HG03575 (cell line): ENCODE data around the gene ADARB1.

Experiments
- ATAC-seq: cut with Tn5 transposase; IDR thresholded peaks from one replicate; pipeline ENCODE4 v1.9.1; 2021; ENCODE audit not compliant: unreplicated experiment, insufficient number of reproducible peaks, low FRiP score; ENCODE audit errors: extremely low read depth

Gene ADARB1

DNA sequence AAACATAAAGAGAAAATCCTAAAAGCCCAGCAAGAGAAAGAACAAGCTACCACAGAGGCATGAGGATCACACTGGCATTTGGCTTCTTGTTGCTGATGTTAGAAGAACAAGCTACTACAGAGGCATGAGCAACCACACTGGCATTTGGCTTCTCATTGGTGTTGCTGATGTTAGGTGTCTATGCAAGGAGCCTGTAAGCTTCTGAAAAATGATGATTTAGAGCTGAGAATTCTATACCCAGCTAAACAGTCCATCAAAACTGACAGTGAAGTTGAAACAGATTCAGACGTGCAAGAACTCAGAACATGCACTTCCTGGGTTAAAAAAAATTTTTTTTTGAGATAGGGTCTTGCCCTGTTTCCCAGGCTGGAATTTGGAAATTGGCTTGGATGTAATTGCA, 37.8 kb upstream of the ADARB1 start:
- no peak for ATAC-seq

DNA sequence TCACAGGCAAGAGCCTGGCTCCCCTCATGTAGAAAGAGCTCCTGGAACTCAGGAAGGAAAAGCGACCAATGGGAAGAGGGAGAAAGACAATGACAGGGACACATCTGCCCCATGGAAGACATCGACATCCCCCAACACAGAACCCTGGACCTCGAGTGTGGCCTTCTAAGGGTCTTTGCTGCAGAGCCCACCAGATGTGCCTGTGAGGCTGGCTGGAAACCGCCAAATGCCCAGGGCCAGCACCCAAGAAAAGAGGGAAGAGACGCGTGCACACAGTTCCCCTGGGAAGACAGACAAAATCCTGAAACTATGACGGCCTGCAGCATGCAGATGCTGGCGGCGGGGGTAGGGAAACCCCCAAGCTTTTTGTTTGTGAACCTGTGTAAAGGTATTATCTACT, 36.4 kb upstream of the ADARB1 start:
- ATAC-seq = no peak

DNA sequence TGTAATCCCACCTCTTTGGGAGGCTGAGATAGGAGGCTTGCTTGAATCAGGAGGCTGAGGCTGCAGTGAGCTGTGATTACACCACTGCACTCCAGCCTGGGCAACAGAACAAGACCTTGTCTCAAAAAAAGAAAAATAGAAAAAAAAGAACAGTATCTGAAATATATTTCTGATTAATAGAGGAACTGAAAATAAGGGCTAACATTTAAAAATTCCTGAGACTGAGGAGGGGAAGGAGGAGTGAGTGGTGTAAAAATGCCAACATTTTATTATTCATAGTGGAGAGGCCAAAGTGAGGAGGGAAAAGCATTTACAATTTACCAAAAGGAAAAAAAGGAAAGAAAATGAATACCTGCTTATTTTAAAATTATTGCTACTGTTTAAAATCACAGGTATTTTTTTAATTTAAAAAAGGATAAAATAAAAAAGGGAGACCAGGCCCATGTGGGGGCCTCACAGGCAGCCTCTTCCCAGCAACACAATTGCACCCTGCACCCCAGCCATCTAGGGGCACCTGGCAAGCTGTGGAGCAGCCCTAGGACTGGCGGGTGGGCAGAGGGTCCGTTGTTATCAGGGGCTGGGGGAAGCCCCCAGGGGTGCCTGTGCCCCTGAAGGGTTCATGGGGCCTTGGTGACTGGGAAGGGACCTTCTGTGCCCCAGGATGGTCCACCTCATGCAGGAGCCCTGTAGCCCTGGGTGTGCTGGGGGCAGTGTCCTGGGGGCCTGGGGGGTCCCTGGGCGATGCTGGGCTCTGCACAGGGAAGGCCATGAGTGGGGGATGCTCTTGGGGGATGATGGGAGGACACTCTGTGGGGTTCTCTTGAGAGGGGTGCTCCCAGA, 34.8 kb upstream of the ADARB1 start:
- ATAC-seq = no peak

DNA sequence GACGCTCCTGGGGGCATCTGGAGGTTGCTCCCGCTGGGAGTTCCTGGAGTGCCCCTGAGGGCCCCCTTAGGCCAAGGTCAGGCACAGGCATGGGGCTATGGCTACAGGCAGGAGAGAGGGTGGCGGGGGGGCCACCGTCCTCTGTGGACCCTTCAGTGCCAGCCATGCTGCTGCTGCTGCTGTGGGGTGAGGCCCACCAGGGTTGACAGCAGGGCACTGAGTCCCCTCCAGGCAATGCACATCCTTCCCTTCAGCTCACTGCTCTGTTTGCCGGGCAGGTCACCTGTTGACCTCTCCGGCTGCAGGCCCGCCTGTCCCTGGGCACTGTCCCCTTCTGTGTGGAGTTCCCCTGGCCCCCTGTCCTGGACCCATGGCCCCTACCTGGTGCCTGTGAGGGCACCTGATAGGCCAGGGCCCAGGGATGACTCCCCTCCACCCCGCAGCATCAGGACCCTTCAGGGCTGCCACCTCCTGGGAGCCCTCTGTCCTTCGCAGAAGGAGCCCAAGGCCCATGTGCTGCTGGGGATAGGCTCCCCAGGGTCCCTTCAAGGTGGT, 34.1 kb upstream of the ADARB1 start:
- ATAC-seq = no peak

DNA sequence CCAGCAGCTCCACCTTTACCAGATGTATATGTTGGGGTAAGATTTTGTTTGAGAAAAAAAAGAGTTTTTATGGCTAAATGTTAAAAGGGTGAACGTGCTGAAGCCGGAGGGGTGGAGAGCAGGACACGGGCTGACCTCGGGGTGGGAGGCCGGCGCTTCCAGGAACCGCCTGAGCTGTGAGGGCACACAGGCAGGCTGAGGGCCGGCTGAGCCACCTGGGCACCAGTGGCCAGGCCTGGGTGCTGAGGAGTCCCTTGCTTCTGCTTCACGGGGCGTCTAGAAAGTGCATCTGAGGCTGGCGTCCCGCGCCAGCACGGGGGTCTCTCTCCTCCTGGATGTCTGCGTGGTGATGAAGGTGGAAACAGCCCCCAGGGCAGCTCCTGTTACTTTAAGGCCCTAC, 33.6 kb upstream of the ADARB1 start:
- ATAC-seq = no peak

DNA sequence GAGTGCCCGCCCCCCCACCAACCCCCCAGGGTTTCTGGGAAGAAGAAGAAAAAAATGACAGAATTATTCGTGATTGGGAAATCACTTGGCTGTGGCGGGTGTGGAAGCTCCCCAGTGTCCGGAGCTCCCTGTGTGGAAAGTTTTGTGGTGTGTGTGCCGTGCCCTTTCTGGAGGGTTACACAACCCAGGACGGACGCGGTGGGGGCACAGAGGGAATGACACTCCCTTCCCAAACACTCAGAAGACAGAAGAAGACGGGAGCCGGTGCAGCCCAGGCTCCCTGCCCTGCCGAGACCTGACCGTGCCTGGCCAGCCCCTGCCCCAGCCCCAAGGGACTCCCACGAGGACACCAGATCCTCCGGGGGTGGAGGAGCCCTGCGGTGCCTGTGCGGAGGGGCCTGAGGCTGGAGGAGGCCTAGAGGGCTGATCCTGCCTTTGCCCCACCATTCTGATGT, 33.0 kb upstream of the ADARB1 start:
- no peak for ATAC-seq

DNA sequence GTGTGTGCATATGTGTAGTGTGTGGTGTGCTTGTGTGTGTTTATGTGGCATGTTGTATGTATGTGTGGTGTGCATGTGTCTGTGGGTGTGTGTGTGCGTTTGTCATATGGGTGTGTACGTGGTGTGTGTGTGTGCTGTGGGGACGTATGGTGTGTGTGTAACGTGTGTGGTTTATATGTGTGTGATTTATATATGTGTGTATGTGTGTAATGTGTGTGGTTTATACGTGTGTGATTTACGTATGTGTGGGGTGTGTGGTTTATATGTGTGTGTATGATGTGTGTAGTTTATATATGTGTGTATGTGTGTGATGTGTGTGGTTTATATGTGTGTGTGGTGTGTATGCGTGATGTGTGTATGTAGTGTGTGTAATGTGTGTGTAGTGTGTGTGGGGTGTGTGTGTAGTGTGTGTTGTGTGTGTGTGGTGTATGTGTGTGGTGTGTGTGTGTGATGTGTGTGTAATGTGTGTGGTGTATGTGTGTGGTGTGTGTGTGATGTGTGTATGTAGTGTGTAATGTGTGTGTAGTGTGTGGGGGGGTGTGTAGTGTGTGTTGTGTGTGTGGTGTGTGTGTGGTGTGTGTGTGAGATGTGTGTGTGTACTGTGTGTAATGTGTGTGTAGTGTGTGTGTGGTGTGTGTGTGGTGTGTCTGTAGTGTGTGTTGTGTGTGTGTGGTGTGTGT, 32.3 kb upstream of the ADARB1 start:
- ATAC-seq = no peak

DNA sequence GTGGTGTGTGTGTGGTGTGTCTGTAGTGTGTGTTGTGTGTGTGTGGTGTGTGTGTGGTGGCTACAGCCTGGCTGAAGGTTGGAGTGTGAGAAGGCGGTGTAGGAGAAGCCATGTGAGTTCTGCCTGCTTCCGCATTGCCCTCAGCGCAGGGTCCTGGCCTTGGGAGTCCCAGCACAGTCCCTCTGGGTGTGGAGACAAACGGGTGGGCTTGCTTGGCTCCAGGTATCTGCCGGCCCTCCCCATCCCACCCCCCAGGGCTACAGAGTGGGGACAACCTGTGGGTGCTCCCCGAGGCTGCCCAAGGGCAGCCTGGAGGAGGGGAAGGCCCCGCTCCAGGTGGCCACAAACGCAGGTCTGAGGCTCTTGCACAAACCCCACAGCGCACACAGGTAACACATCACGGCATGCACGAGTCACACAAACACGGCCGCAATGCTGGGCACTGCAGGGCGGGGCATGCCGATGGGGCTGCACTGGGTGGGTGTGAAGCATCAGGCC, 31.7 kb upstream of the ADARB1 start:
- ATAC-seq = no peak

DNA sequence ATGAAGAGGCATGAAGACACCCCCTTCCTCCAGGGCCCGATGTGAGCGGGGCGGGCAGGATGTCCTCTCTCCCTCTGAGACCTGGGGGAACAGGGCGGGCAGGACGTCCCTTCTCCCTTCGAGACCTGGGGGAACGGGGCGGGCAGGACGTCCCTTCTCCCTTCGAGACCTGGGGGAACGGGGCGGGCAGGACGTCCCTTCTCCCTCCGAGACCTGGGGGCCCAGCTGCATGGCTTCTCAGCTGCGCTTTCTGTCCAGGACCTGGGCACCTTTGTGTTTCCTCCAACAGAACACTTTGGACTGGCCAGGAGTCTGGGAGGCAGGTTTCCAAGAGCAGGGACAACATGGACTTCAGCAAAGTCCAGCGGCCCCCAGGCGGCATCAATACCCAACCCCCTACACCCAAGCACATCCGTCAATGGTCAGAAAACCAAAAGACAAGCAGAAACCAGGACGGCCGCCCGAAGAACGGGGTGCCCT, 30.8 kb upstream of the ADARB1 start:
- ATAC-seq = no peak

DNA sequence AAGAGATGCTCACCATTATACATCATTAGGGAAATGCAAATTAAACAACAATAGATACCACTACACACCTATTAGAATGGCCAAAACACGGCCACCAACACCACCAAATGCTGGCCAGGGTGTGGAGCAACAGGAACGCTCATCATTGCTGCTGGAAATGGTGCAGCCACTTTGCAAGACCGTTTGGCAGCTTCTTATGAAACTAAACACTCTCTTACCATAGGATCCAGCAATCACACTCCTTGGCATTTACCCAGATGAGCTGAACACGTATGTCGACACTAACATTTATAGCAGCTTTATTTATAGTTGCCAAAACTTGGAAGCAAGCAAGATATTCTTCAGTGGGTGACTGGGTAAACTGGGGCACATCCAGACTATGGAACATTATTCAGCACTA, 28.9 kb upstream of the ADARB1 start:
- ATAC-seq = no peak

DNA sequence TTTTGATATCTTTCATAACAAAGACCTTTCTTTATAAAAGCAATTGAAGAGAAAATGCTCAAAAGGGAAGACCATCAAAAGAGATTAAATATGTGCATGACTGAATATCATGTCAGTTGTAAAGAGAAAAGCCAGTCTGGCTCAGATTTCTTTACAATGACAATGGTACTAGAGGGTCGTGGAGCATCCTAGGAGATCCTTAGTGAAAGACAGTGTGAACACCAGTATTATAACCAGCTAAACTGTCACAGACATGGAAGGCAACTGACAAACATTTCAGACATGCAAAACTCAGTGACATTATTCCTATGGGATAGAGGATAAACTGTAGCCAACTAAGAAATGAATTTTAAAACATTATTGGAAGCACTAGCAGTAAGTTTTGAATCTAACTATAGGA, 27.1 kb upstream of the ADARB1 start:
- ATAC-seq = no peak

DNA sequence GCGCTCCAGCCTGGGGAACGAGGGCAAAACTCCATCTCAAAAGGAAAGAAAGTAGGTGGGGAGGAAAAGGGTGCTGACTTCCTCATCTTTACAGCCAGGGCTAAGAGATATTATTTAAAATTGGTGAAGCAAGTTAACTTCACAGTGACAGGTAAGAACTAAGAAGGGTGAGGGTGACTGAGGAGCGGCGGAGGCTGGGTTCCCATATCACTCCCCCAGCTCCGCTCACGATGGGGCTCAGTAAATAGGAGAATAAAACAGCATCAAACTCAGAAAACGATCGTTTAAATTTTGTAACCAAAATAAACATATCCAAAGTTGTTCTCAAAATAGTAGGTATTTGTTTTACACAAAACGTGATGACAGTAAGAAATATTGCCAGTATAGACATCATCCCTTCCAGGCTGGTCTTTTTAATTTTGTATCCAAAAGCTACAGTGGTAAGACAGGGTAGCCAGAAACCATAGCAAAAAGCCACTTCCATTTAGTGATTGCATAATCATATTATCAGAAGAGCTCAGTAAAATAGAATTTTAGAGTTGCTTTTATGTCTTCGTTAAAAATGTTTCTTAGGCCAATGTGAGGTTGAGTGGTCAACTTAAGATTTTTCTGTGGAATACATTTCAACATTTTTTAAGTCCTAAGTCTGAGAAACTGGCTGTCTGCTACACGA, 26.2 kb upstream of the ADARB1 start:
- ATAC-seq = no peak

DNA sequence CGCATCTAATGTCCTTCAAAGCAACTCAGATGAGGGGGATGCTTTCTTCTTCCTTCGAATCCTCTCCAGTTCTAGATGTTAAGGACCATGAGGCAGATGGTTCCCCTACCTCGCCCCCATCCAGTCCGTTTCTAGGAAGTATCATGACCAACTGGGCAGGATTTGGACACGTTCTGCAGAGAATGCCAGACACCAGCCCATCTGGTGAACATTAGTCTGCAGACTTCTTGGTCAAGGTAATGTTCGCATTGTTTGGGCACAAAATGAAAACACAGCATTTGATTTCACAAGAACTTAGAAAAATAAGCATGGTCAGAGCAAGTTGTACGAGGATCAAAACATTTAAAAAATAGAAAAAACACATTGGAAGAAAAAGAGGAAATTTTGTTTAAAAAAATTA, 25.4 kb upstream of the ADARB1 start:
- ATAC-seq = no peak

DNA sequence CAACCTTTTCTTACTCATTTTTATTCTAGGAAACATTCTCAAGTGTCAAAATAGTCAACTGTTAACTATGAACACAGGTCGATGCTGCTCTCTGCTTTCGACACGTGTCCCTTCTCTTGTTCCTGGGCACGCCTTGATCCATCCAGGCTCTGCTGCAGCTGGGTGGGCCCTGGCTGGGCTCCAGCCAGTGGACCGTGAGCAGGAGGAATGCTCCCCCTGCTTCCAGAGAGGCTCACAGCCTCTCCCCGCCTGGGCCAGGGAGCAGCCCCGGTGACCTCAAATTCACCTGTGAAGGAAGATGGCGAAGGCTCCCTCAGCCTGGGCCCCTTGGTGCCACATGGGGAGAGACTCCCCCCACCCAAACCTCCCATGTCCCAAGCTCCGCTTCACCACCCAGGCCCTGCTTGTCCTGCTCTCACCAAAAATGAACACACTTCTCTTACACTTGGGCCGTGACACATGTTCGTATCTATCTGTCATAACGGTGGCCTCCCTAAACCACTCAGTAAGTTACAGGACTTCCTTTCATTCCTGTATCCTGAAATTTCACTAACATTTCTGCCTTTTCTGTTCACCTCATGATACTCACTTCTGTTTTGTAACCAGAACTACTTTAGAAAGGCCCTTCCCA, 24.6 kb upstream of the ADARB1 start:
- no peak for ATAC-seq

DNA sequence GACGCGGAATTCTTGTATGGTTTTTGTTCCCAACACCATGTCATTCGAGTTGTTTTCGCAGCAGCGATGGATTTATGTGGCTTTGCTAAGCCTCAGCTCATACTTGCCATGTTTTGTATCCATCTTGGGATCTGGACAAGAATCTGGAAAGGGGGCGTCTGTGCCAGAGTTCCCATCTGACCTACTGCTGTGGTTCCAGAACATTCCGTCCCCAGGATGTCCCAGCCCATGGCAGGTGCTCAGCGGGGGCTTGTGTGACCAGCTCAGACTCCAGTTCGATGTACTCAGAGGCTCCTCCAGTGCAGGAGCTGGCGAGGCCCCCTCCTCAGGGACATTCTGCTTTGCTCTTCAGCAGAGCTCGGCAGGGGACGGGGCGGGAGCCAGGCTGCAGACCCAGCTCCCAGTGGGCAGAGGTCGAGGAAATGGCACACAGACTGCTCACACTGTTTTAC, 24.0 kb upstream of the ADARB1 start:
- ATAC-seq = no peak

DNA sequence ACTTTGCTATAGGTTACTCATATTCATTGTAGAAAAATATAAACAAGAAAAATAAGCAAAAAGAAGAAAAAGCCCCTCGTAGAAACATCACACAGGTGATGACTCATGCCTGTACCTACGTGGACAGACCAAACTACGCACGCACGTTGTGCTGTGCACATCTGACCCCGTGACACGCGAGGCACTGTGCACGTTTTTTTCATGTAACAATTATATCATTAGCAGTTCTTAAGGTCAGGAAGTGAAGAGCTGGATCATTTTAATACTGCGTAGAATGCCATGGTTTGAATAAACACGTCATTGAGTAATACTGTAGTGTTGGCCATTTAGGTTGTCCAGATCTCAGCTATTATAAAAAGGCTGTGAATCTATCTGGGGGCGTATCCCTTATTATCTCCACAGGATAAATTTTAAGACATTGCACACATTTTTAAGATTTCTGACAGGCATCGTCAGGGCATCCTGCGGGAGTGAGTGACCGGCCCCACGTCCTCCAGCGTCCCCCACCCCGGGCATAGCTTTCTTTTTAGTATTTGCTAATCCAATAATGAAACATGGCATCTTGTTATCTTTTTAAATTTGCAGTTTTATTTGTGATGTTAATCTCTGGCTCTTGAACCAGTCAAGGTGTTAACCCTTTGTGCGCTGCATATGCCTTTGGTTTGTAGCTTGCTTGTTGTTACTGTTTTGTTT, 23.4 kb upstream of the ADARB1 start:
- no peak for ATAC-seq

DNA sequence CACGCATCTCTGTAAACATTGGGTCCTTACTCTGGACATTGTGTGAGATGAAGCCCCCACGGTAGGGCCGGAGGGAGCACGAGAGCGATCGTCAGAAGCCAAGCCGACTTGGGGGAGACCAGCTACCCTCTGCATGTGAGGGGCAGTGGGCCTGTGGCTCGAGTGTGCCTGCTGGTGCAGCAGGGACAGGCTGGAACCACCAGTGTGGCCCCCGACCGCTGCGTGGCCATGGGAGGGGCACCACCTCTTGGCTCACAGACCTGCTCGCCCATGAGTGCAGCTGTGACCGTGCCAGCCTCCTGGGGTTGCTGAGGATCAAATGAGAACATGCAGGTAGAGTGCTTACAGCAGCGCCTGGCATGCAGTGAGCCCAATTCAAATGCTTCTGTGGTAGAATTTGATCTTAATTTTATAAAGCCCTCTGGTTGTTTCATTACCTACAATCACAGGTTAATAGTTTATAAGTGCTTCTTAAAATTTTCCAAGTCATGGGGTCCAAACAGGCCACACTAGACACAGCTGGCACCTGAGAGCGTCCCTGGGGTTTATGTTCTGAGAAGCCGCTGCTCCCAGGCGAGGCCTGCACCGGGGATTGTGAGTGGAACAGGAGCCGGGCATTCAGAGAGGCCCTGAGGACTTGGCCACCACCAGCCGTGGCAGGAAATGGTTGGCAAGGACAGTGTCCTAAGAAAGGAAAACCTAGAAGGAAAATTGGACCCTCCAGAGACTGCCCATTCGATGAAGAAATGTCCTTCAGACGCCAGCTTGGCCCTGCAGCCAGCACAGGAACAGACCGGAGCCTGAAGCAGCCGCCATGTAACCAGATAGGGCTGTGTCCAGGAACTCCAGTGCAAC, 22.6 kb upstream of the ADARB1 start:
- ATAC-seq = no peak

DNA sequence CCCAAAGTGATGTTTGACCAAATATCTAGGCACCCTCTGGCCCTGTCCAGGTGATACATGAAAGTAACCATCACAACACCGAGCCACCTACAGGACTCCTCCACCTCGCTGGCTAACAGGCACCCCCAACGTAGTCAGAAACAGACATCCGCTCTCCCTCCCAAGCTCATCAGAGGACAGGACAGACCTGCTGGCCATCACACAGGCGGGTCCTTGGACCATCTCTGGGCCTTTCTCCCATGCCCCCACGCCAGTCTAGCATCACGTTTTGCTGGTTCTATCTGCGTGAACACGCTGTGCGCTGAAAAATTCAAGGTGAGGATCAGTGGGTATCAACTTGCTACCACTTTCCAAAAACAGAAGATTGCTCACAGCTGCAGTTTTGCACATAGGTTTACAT, 21.4 kb upstream of the ADARB1 start:
- no peak for ATAC-seq
